GM12878 (cell line): ENCODE data around the gene TYK2.

Experiments used
- HCFC1 ChIP-seq: fragments of 150-350 bp; IDR thresholded peaks from 2 replicates; pipeline ENCODE4 v1.6.1; 2014; ENCODE audit warnings: low read length
- KAT2A ChIP-seq: conservative IDR thresholded peaks from 2 replicates; pipeline ENCODE4 v1.6.1; 2011; ENCODE audit warnings: low read depth, low read length; ENCODE audit not compliant: control insufficient read depth
- POLR2A ChIP-seq: IDR thresholded peaks from 2 replicates; pipeline ENCODE4 v1.6.1; 2011; ENCODE audit warnings: low read depth, mild to moderate bottlenecking, low read length
- STAT3 ChIP-seq: IDR thresholded peaks from 2 replicates; pipeline ENCODE4 v1.6.1; 2011; ENCODE audit warnings: low read depth, low read length, improper control_type of control experiment
- YY1 ChIP-seq: IDR thresholded peaks from 2 replicates; pipeline ENCODE4 v1.6.1; 2011; ENCODE audit warnings: low read depth, mild to moderate bottlenecking, low read length
- TF ChIP-seq, protein P1 (sequence below): IDR thresholded peaks from 2 replicates; pipeline ENCODE4 v1.6.1; 2012; ENCODE audit warnings: low read depth, low read length, improper control_type of control experiment

DNA sequence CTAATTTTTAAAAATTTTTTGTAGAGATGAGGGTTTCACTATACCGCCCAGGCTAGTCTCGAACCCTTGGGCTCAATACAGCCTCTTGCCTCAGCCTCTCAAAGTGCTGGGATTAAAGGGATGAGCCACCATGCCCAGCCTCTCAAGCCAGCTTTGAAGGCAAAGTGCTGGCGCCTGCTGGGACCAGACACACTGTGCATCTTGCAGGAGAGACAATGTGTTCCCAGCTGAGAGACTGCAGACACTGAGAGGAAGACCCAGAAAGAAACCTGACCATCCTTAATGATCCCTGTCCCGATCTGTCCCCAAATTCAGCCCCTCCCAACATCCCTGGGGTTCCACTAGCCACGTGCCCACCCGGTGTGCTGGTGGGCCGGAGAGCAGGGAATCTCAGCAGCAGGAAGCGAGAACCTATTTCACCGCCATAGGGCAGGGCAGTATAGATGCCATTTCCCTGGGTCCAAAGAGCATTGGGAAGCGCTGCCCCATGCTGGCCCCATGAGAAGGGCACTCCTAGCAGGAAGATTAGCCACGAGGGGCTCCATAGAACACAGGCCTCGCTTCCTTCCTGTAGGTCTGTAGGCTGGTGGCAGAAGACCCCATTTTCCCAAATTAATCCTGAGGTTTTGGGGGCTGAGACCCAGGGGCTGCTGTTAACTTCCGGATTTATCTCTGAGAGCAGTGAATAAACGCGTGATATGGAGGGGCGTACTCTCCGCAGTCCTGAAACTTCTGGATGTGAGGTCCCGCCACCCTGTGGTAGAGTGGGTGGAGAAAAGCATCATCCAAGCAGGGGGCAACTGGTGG lies 48.0 kb downstream of the TYK2 start:
- no peak for TF ChIP-seq POLR2A
- TF ChIP-seq, protein P1, sequence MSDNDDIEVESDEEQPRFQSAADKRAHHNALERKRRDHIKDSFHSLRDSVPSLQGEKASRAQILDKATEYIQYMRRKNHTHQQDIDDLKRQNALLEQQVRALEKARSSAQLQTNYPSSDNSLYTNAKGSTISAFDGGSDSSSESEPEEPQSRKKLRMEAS, result no peak
- TF ChIP-seq STAT3, result no peak
- TF ChIP-seq KAT2A, result no peak
- no peak for TF ChIP-seq HCFC1
- TF ChIP-seq YY1, result no peak
